ENCODE data around the gene DNM2.

The DNM2 gene

DNA sequence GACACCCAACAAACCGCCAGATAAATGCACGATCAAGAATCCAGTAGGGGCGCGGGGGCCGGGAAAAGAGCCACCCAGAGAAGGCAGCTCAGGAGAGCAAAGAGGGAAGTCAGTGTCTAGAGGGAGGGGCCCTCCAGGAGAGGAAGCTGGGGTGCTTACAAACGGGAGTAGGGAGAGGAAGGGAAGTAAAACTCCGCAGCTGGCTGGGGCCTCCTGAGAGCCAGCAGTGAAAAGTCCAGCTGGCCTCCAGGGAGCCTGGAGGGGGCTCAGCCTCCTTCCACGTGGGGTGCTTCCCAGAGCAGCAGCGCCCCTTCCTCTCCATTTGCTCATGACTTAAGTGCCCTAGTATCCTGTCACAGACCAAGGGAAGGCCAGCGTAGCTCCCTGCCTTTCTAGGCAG lies 66.4 kb downstream of the DNM2 start:
- DNase-seq, result no peak

DNA sequence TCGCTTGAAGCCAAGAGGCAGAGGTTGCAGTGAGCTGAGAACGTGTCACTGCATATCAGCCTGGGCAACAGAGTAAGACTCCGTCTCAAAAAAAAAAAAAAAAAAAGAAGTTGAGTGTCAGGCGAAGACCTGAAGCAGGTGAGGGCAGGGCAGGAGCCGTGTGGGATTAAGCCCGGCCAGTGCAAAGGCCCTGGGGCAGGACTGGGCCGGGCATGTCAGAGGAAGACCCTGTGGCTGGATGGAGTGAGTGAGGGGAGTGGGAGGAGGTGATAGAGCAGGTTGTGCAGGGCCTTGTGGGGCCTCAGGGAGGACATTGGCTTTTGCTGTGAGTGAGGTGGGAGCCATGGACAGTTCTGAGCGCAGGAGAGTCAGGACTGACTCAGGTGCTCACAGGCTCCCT lies 70.3 kb downstream of the DNM2 start:
- no peak for DNase-seq

DNA sequence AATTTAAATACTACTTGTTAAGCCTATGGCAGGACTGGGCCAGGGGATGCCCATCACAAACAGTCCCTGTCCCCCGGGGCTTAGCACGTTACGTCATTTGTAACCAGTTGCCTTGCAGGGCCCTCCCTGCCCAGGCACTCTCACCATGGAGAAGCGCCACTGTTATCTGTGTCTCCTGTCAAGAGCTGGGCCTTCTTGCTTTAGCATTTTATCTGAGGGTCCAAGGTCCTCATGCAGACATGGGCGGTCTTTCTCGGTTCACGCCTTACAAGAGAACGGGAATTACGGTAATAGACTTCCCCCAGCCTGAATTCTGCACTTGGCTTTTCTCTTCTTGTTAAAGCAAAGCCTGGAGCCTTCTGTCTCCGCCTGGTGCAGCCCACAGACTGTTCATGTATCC lies 72.0 kb downstream of the DNM2 start:
- DNase-seq, result no peak

DNA sequence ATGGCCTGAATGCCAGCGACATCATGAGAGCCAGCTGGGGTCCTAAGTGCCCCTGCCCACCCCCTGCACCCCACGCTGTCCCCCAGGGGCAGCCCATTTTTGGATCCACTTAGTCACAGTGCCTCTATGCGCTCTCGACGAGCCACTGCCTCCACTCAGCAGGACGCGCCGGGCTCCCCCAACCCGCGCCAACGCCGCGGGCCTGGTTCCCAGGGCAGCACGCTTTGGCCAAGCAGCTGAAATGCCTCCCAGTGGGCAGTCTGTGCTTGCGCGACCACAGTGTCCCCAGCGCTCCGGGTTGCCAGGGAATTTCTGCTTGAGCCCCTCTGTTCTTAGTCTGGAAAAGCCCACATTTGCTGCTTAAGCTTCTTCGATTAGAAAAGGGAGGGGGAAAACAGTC lies 78.8 kb downstream of the DNM2 start:
- no peak for DNase-seq

DNA sequence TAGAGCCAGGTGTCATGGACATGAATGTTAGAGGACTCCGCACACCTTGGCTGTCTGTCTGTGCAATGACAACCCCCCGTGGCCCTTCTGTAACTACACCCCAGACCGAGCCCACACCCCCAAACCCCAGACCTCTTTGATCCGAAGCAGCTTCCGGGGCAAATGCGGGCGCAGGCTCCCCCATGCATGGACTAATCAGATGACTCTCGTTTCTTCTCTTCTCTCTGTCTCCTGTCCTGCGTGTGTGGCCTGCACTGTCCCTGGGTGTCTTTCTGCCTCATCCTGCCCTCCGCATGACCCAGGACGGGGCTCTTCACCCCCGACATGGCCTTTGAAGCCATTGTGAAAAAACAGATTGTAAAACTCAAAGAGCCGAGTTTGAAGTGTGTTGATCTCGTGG lies 79.2 kb downstream of the DNM2 start:
- no peak for DNase-seq

DNA sequence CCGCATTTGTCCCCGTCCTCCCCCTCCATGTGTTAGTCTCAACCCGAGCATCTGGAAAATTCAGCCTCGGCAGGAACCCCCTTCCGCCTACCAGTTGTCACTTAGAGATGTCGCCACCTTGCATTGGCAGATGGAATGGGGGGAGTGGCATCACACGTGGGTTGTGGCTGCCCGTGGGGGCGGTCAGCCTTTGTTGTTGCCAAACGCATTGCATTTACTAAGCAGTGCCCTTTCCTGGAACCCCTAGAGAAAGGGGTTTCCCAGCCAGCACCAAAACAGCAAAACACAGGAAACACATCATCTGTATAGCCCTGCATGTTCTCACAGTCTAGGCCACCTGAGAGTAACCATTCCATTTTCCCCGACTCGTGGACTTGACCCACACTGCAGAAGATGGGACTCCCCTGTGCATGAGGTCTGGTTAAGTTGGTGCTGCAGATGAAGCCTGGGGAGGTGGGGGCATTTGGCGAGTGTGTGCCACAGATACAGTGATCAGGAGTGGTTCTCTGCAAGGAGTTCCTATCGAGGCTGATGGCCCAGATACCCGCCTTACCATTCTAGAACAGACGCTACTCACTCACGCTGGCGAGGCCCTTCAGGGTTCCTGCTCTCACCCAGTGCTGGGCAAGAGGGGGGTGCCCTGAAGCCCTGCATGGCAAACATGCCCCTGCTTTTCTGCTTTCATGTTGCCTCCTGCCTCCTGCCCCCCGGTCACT lies 79.8 kb downstream of the DNM2 start:
- no peak for DNase-seq

DNA sequence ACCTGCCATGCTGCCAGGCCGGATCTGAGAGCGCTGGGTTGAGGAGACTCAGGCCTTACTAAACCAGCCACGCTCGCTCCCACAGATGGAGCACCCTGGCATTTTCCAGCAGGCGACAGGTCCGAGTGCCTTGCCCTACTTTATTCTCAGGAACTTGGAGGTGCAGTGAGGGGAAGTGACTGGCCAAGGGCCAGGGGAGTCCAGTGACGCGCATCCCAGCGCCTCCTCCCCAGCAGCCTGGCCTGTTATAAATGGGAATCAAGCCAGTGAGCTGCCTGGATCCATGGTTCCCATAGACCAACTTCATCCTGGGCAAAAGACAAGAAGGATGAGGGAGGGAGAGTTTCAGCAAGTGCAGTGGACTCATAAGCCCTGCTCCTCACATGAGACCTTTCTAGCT lies 82.6 kb downstream of the DNM2 start:
- no peak for DNase-seq

DNA sequence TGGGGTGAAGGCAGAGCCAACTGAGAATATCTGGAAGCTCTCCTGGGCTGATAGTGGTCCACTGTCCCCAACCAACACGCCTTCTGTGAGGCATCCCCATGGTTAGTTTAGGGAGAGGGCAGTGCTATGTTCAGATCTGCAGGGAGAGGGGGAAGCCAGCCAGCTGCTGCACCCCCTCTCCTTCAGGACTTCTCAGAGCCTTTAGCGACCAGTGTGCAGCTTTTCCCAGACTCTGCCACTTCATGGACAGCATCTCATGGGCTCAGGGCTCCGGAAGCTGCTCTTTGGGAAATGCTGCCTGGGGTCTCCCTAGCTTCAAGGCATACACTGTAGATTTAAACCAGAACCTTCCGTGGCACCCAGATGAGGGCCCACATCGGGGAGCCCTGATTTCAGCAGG lies 84.6 kb downstream of the DNM2 start:
- no peak for DNase-seq

DNA sequence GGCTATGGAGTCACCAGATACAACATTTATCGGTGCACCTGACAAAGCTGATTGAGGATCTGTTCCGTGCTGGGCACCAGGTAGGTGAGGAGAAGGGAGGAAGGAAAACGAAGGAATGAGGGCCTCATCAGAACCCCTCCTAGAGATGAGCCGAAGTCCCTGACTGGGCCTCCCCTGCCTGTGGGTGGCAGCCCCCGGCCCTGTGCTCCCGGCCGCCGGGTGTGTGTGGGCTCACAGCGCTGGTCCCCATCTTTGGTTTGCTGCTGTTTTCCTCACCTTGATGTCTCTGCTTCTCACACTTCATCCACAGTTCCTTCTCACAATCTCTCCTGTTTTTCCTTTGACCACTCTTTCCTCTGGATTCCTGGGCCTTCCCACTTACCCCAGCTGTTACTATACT lies 85.4 kb downstream of the DNM2 start:
- no peak for DNase-seq

DNA sequence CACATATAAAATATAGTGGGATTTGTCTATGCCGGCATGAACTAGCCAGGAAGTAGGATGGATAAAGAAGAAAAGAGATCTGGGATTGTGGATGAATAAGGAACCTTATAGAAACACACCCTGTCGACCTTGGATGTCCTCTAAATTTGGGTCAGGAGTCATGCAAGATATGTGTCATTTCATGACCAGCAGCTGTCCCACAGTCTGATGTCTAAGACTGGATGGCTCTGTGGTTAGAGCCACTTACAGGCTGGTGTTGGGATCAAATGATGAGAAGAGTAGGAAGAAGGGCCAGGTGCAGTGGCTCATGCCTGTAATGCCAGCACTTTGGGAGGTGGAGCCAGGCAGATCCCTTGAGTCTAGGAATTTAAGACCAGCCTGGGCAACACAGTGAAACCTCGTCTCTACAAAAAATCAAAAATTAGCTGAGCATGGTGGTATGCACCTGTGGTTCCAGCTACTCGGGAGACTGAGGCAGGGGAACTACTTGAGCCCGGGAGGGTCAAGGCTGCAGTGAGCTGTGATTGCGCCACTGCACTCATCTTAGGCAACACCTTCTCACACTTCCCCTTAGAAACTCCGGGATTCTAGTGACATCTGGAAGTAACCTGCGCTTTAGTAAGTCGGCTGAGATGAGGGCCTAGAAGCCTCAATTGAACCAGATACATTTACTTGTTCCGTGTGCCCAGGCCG lies 87.3 kb downstream of the DNM2 start:
- no peak for DNase-seq

DNA sequence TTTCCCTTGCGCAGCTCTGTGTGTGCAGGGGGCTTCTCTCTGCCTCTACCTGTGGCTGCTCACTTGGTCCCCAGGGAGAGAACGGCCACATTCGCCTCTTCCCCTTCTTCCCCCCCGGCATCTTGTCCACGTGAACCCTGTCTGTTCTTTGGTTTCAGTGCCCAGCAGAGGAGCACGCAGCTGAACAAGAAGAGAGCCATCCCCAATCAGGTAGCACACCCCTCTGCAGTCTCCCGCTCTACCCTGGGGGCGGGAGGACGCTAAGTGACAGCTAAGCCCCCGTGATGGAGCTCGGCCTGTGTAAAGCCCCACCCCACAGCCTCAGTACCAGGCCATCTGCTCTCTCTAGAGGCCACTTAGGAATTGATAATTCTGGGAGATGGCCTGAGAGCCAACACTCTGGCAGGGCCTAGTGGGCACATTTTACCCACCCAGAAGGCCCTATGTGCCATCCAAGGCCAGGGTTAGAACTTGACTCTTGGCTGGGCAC lies 87.9 kb downstream of the DNM2 start:
- DNase-seq, result no peak

DNA sequence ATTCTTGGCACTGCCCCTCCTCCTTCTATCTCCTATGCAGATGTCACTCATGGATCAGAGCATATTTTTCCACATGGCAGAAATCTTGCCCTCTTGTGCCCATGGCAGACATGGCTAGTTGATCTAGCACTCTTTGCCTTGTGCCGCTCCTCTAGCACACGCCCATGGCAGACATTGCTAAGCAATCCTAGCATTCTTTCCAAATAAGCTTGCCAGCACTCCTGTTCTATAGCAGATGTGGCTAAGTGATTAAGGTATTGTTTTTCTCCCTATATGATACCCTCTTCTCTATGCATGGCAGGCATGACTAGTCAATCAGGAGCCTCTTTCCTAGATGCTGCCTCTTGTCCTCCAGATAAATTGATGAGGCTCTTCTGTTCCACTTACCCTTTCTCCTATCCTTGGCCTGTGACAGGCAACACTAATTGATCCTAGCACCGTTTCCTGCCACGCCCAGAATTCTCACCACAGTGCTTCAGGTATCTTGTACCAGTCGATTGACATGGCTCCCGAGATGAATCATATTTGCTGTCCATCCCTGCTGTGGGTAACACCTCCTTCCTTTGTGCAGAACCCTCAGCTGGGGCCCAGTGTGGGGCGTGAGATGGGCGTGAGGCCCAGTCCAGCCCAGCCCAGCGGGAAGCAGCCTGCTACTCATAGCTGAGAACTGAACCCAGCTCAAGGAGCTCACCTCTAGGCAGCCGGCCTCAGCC lies 91.2 kb downstream of the DNM2 start:
- DNase-seq, result no peak

DNA sequence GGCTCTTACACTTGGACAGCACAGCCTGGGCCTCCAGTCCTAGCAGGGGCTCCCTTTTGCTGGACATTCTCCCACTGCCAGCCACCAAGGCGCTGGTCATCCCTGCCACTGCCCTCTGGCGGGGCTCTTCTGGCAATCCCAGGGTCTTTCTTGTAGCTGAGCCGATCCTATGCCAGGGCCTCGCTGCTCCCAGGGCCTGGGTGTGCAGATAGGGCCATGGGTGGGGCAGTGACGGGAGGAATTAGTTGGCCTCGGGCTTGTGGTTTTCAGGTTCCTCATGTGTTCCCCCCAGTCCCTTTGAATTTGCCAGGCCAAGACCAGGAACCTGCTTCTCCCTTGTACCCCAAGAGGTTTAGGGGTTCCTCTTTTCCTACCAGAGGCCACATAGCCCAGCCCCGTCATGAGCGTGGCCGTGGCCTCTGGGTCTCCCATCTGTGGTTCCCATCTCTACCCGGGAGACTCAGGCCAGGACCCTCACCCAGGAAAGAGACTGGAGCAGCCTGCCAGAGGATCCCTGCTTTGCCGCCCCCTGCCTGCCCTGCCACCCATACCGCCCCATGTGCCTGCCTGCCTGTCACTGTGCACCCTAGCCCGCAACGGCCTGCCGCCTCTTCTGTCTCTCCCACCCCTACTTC lies 91.9 kb downstream of the DNM2 start:
- no peak for DNase-seq

DNA sequence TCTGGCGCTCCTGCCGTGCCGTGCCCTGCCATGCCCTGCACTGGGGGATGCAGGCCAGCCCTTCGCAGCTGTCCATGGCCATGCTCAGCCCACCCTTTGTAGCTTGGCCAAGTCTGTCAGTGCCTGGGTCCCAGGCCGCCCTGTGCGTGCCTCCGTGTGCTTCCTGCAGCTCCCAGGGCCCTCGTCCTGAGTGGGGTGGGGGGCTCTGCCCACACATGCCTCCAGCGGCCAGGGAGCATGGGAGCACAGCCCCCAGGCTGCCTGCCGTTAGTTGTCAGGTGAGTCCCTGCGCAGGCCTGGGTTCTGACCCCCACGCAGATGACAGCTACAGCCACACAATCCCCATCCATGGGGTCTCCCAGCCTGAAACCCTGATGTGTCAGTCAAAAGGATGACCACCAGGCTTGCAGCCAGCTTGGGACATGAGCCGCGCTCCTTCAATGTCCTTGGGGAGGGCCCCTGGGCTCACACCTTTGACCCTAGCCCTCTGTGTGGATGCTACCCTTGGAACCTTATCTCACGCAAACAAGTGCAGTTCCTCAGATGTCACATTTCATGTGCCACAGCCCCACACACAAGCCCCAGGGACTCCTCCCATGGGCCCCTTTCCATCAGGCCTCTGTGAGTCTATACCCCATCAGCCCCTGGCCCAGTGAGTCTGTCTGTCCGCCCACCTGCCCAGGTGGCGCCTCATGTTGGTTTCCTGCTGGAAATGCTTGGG lies 93.7 kb downstream of the DNM2 start:
- no peak for DNase-seq

DNA sequence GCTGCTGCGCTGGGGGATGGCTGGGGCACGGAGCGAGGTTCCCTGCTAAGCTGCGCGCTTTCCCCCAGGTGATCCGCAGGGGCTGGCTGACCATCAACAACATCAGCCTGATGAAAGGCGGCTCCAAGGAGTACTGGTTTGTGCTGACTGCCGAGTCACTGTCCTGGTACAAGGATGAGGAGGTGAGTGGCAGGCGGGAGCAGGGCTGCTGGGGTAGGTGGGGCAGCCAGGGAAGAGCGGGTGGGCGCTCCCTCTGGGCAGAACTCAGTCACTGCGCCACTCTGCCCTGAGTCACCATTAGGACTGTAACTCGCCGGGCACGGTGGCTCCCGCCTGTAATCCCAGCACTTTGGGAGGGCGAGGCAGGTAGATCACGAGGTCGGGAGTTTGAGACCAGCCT lies 94.3 kb downstream of the DNM2 start:
- no peak for DNase-seq

DNA sequence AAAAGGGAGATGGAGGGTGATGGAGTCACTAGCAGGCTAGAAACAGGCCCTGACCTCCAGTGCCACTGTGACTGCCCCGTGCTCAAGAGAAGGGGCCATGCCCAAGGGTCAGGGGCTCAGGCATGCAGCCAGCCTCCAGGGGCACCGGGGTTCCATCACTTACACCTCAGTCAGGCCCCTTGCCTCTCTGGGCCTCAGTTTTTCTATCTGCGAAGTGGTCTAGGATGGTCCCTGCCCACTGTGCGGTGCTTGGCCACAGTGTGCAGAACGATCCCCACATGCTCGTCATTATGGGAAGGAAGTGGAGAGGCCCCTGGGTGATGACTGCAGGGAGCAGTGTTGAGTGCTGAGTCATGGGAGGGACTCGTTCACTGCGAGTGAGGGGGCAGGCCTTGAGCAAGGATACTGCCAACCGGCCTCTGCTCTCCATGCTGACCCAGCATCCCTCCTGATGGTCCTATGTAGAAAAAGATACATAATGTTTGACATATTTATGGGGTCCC lies 95.1 kb downstream of the DNM2 start:
- DNase-seq, result no peak

DNA sequence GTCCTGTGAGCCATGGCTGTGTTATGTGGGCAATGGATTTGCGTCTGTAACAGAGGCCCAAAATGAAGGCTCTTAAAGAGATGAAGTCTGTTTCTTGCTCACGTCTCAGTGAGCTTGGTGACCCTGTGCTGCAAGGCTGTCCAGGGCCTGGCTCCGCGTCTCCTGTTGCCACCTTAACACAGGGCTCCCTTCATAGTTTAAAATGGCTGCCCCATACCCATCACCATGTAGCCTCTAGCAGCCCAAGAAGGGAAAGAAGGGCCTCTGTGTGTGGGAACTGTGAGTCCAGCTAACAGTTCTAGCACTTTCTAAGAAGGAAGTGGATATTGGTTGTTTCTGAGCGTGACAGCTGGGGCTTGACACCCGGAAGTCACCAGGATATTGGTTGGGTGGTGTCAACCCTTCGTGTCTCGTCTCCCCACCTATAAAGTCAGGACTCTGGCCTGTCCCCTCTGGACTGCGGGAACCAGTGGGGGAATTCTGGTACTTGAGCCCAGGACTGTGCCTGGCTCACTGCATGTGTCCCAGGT lies 97.2 kb downstream of the DNM2 start:
- DNase-seq, result no peak

DNA sequence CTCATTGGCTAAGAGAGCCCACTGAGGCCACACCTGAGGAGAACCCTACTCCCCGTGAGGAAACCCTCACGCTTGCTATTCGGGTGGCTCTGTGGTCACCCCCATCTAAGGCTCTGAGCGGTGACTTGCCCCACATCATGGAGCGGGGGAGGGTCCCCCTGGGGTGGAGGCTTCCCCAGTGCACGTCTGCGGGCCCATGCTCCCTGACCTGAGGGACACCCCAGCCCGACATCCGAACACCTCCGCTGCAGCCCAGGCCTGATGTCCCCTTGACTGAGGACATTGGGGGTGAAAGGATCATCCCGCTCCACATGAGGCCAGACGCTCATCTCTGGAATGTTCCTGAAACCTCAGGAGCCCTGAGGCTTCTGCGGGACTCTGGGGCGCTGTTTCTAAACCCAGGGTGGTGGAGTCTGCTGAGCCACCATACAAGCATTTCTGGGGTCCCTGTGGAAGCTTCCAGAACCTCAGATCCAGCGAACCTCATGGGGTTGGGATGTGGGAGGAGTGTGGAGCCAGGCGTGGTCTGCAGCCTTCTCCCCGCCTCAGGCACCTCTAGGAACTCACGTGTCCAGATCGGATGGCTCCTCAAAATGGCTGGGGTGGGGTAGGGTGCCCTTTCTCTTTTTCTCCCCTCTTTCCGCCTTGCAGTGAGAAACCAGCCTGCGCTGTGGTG lies 98.2 kb downstream of the DNM2 start:
- no peak for DNase-seq

DNA sequence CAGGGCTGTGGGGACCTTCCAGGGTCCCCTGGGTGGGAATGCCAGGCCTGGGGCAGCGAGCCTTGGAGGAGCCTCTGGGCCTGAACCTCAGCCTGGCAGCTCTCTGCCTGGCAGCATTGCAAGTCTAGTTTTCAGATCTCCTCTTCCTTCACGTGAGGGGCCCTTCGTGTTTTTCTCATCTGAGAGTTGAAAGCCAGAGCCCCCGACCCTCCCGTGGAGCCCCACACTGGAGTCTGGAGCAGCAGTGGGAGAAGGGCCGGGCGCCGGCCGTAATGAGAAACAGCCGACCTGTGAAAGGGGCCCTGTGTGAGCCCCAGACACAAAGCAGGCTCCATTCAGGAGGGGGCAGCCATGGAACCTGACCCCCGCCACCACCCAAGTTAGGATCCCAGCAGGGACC lies 98.8 kb downstream of the DNM2 start:
- DNase-seq, result no peak

DNA sequence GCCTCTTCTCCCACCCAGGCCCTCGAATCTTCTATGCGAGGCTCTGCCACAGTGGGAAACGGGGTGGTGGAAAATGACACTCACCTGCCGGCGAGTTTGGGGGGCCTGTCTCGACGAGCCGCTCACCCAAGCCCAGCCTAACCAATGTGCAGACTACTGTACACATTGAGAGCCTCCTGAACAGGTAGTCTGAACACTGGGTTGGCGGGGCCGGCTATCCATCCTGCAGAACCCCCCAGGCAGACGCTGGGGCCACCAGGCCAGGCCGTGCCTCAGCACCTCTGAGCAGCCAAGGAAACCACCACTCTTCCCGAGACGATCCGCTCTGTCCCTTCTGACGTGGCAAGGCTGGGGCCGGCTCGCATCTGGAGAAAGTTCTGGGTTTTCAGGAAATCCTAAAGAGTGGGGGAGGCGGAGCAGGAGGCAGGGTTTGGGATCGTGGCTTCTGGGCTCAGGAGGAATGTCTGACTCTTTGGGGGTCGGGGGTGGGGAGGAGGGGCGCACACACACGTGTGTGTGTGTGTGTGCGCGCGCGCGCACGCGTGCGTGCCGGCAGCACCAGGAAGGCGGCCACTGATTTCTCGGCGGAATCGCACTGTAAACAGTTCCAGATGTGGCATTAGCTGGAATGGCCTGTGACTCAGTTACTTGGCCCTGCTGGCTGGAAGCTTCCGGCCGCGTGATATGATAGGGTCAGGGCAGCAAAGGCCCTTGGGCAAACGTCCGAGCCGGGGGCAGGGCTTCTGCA lies 99.6 kb downstream of the DNM2 start:
- DNase-seq, result no peak
